HG03025 (cell line): ENCODE measurements around the gene CAMTA1.
A peak's percentile ranks its signal among the peaks of the same experiment; 100 is the strongest.
"Not testable (repeated sequence)": the region's sequence is repeated elsewhere in the genome, so short reads cannot be mapped to it uniquely, and the experiment has no call there.

Experiments used
- ATAC-seq: cut with Tn5 transposase; IDR thresholded peaks from one replicate; pipeline ENCODE4 v1.9.1; 2021; ENCODE audit warnings: mild to moderate bottlenecking, moderate library complexity; ENCODE audit not compliant: unreplicated experiment, low FRiP score

Gene CAMTA1

GRCh38 chr1:7704214-7705047 is 919.2 kb downstream of the CAMTA1 start:
- peak; percentile 81 for ATAC-seq

GRCh38 chr1:7705048-7705907 is 920.0 kb downstream of the CAMTA1 start:
- no peak for ATAC-seq

GRCh38 chr1:7705908-7706216 is 920.6 kb downstream of the CAMTA1 start:
- ATAC-seq: no peak

- no peak for ATAC-seq
Measured at GRCh38 chr1:7707527-7707926, 922.3 kb downstream of the CAMTA1 start.

- ATAC-seq: not testable (repeated sequence)
Measured at GRCh38 chr1:7708065-7708464, 922.8 kb downstream of the CAMTA1 start.

GRCh38 chr1:7710859-7711258 is 925.6 kb downstream of the CAMTA1 start:
- no peak for ATAC-seq

- no peak for ATAC-seq
Measured at GRCh38 chr1:7712731-7713323, 927.6 kb downstream of the CAMTA1 start.

- ATAC-seq: no peak
Measured at GRCh38 chr1:7716506-7716905, 931.3 kb downstream of the CAMTA1 start.

GRCh38 chr1:7717748-7718368 is 932.6 kb downstream of the CAMTA1 start:
- ATAC-seq: no peak

GRCh38 chr1:7719468-7720094 is 934.3 kb downstream of the CAMTA1 start:
- ATAC-seq: no peak

- no peak for ATAC-seq
Measured at GRCh38 chr1:7721940-7722669, 936.9 kb downstream of the CAMTA1 start.

GRCh38 chr1:7722670-7723012 is 937.4 kb downstream of the CAMTA1 start:
- no peak for ATAC-seq

GRCh38 chr1:7726623-7727022 is 941.4 kb downstream of the CAMTA1 start:
- ATAC-seq: no peak

GRCh38 chr1:7727809-7728471 is 942.7 kb downstream of the CAMTA1 start:
- ATAC-seq: no peak

- ATAC-seq: no peak
Measured at GRCh38 chr1:7729761-7730160, 944.5 kb downstream of the CAMTA1 start.

- ATAC-seq: no peak
Measured at GRCh38 chr1:7732331-7732730, 947.1 kb downstream of the CAMTA1 start.

GRCh38 chr1:7733276-7733675 is 948.0 kb downstream of the CAMTA1 start:
- no peak for ATAC-seq

GRCh38 chr1:7738044-7738443 is 952.8 kb downstream of the CAMTA1 start:
- no peak for ATAC-seq

GRCh38 chr1:7743346-7743745 is 958.1 kb downstream of the CAMTA1 start:
- ATAC-seq: no peak
